HAP-1 (cell line): ENCODE measurements around the gene CIRBP.

ENCODE experiments used
- DNase-seq, 2 experiments: peaks; one replicate each; pipeline ENCODE4 v3.0.0-alpha.2; 2016 to 2020; ENCODE audit warnings: low spot score in 2 of 2
- H3K27me3 ChIP-seq: fragments of 250-450 bp; sonication (Bioruptor Pico); 2 replicates; pipeline ENCODE4 v1.5.1; 2020; ENCODE audit warnings: low read depth, mild to moderate bottlenecking, moderate library complexity
- H3K36me3 ChIP-seq: fragments of 250-450 bp; sonication (Bioruptor Pico); replicated peaks from 2 replicates; pipeline ENCODE4 v1.5.1; 2020; ENCODE audit warnings: mild to moderate bottlenecking
- H3K4me1 ChIP-seq: fragments of 250-450 bp; sonication (Bioruptor Pico); 2 replicates; pipeline ENCODE4 v1.5.1; 2020; ENCODE audit warnings: mild to moderate bottlenecking
- H3K4me3 ChIP-seq: fragments of 250-450 bp; sonication (Bioruptor Pico); 2 replicates; pipeline ENCODE4 v1.5.1; 2020; ENCODE audit warnings: mild to moderate bottlenecking, moderate library complexity
- H3K9me3 ChIP-seq: fragments of 250-450 bp; sonication (Bioruptor Pico); 2 replicates; pipeline ENCODE4 v1.5.1; 2020; ENCODE audit warnings: mild to moderate bottlenecking, moderate library complexity
- in situ Hi-C: fragments of 300-500 bp; cut with MboI; formaldehyde crosslinking; loops from 3 replicates; pipeline ENCODE4 v1.14.3; 2020; ENCODE audit warnings: low sequenced_read_pairs, inconsistent platforms, mixed read lengths

The CIRBP gene

DNA sequence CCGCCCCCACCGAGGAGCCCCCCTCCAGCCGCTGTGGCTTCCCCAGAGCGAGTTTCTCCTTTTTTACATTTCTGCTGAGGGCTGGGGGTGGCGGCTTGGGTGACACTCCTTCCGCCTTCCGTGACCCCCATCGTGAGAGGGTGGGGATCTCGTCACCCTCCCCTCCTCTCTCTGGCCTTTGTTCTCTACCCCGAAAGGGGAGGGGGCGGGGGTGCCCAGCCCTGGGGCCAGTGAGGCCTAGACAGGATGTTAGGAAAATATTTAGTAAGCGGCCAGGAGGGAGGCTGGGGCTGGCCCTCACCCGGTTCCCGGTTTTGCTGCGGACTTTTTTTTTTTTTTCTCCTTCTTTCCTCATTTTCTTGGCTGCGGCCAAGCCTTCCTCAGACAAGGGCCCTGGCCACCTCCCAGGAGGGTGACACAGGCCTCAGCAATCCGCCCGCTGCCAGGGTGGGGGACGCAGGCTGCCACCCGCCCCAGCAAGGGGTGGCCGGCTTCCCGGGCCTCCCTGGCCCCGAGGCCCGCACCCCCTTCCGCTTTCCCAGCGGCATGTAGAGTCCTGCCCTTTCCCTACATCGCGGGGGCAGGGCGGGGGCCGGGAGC, 16.8 kb upstream of the CIRBP start:
- Histone ChIP-seq H3K4me1 (0 out of 2 replicates have a peak, but pooled peaks cover 4% of the 10 kb centered on the region), H3K4me3 (peak overlapping the region; percentile 83), H3K27me3 (no peaks in the 10 kb centered on the region), H3K36me3 (peaks cover 51% of the 10 kb centered on the region), H3K9me3 (no peaks in the 10 kb centered on the region)
- no peak for DNase-seq
- in situ Hi-C loops: no loop called here

GRCh38 chr19:1252821-1253513, 16.2 kb upstream of the CIRBP start:
- Histone ChIP-seq H3K27me3 (no peaks in the 10 kb centered on the region), H3K4me1 (0 out of 2 replicates have a peak, but pooled peaks cover 2% of the 10 kb centered on the region), H3K9me3 (no peaks in the 10 kb centered on the region), H3K36me3 (peaks cover 54% of the 10 kb centered on the region), H3K4me3 (no peak overlapping the region)
- no peak for DNase-seq
- in situ Hi-C loops: no loop called here

GRCh38 chr19:1253514-1254080, 15.5 kb upstream of the CIRBP start:
- no peak overlapping the region for H3K4me3 ChIP-seq
- in situ Hi-C loops: no loop called here
- no peaks in the 10 kb centered on the region for H3K4me1 ChIP-seq
- no peak for DNase-seq
- peaks cover 54% of the 10 kb centered on the region for H3K36me3 ChIP-seq
- no peaks in the 10 kb centered on the region for H3K9me3 ChIP-seq
- H3K27me3 ChIP-seq: no peaks in the 10 kb centered on the region

- in situ Hi-C loops: no loop called here
- peaks cover 54% of the 10 kb centered on the region for H3K36me3 ChIP-seq
- H3K4me3 ChIP-seq: no peak overlapping the region
- DNase-seq: no peak
- H3K4me1 ChIP-seq: no peaks in the 10 kb centered on the region; the same call in 1 of the 2 replicates
- H3K27me3 ChIP-seq: no peaks in the 10 kb centered on the region
- H3K9me3 ChIP-seq: no peaks in the 10 kb centered on the region
These were observed 15.0 kb upstream of the CIRBP start for GRCh38 chr19:1254081-1254527.

GRCh38 chr19:1254530-1255185, 14.5 kb upstream of the CIRBP start:
- Histone ChIP-seq H3K36me3 (peaks cover 57% of the 10 kb centered on the region), H3K4me1 (peaks cover 4% of the 10 kb centered on the region), H3K4me3 (no peak overlapping the region), H3K9me3 (no peaks in the 10 kb centered on the region), H3K27me3 (no peaks in the 10 kb centered on the region)
- no peak for DNase-seq
- in situ Hi-C loops: no loop called here

GRCh38 chr19:1255186-1256161, 13.7 kb upstream of the CIRBP start:
- peaks cover 57% of the 10 kb centered on the region for H3K36me3 ChIP-seq
- H3K27me3 ChIP-seq: no peaks in the 10 kb centered on the region
- in situ Hi-C loops: no loop called here
- H3K4me1 ChIP-seq: peaks cover 8% of the 10 kb centered on the region
- H3K4me3 ChIP-seq: no peak overlapping the region
- no peaks in the 10 kb centered on the region for H3K9me3 ChIP-seq
- no peak for DNase-seq

GRCh38 chr19:1256646-1257474, 12.3 kb upstream of the CIRBP start:
- DNase-seq: no peak
- Histone ChIP-seq H3K4me1 (peaks cover 14% of the 10 kb centered on the region), H3K27me3 (no peaks in the 10 kb centered on the region), H3K9me3 (no peaks in the 10 kb centered on the region), H3K36me3 (peaks cover 47% of the 10 kb centered on the region), H3K4me3 (no peak overlapping the region)
- in situ Hi-C loops: no loop called here

GRCh38 chr19:1257475-1258162, 11.5 kb upstream of the CIRBP start:
- no peak for DNase-seq
- peaks cover 21% of the 10 kb centered on the region for H3K4me1 ChIP-seq
- H3K9me3 ChIP-seq: no peaks in the 10 kb centered on the region
- H3K27me3 ChIP-seq: no peaks in the 10 kb centered on the region
- in situ Hi-C loops: no loop called here
- H3K4me3 ChIP-seq: no peak overlapping the region
- H3K36me3 ChIP-seq: peaks cover 46% of the 10 kb centered on the region

- DNase-seq: no peak
- H3K36me3 ChIP-seq: peaks cover 46% of the 10 kb centered on the region
- no peak overlapping the region for H3K4me3 ChIP-seq
- peaks cover 23% of the 10 kb centered on the region for H3K4me1 ChIP-seq
- no peaks in the 10 kb centered on the region for H3K27me3 ChIP-seq
- in situ Hi-C loops: no loop called here
- no peaks in the 10 kb centered on the region for H3K9me3 ChIP-seq
These were observed 11.0 kb upstream of the CIRBP start for GRCh38 chr19:1258163-1258492.

GRCh38 chr19:1258707-1259205, 10.4 kb upstream of the CIRBP start:
- Histone ChIP-seq H3K27me3 (no peaks in the 10 kb centered on the region), H3K4me1 (peaks cover 23% of the 10 kb centered on the region), H3K36me3 (peaks cover 41% of the 10 kb centered on the region), H3K9me3 (no peaks in the 10 kb centered on the region), H3K4me3 (no peak overlapping the region)
- in situ Hi-C loops: no loop called here
- no peak for DNase-seq

DNA sequence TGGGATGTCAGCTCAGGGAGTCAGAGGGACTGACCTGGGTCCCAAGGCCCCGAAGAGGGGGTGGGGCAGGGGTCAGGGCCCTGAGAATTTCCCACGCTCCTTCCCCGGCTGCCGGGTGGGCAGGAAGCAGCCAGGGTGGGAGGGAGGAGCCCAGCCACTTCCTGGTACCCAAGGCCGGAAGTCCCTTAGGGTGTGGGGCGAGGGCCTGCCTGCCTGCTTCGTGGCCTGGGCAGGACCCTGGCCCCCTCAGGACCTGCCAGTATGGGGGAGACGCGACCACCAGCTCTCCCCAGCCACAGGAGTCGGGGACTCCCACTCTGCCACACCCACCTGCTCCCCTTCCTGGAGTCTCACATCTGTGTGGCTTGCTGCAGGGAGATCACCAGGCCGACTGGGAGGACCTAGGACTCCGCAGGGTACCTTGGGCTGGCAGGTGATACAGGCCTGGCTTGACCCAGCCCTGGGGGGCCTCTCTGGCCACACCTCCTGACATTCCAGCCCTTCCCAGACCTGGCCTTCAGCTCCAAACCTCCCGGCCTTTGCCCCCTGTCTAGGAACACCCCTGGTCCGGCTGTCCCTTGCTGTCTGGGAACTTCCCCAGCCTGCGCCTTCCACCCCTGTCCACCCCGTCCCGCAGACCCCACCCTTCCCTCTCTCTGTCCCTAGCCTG, 9.8 kb upstream of the CIRBP start:
- no peak overlapping the region for H3K4me3 ChIP-seq
- no peaks in the 10 kb centered on the region for H3K9me3 ChIP-seq
- H3K27me3 ChIP-seq: no peaks in the 10 kb centered on the region
- H3K36me3 ChIP-seq: peaks cover 35% of the 10 kb centered on the region
- in situ Hi-C loops: no loop called here
- no peak for DNase-seq
- H3K4me1 ChIP-seq: peaks cover 23% of the 10 kb centered on the region
